Prostate gland (tissue), 2 donors: ENCODE results near the gene CTNNA1. TPM values are rescaled to one million over a fixed set of nuclear protein-coding genes. Genes with fewer than 3 reads are reported as not detected.

Experiments used
- DNase-seq: peaks from one replicate; pipeline ENCODE4 v3.0.0-alpha.2; 2019; ENCODE audit warnings: low spot score
- H3K27ac ChIP-seq, 2 donors: fragments of 200-600 bp; sonication (generic); 2 replicates each; pipeline ENCODE4 v1.5.1; 2017 to 2019
- H3K27me3 ChIP-seq: fragments of 200-600 bp; sonication (generic); replicated peaks from 2 replicates; pipeline ENCODE4 v1.5.1; 2019; ENCODE audit not compliant: insufficient read depth
- H3K36me3 ChIP-seq, 2 donors: fragments of 200-600 bp; sonication (generic); 1 replicate in 1 of 2; 2 replicates in 1 of 2; pipeline versions ENCODE4 v1.5.1 to v1.8.1; 2017 to 2019
- H3K4me1 ChIP-seq: fragments of 200-600 bp; sonication (generic); replicated peaks from 2 replicates; pipeline ENCODE4 v1.5.1; 2019
- H3K4me3 ChIP-seq, 2 donors: fragments of 200-600 bp; sonication (generic); 2 replicates each; pipeline ENCODE4 v1.5.1; 2017 to 2019
- H3K9me3 ChIP-seq: fragments of 200-600 bp; sonication (generic); 2 replicates; pipeline ENCODE4 v1.5.1; 2017
- CTCF ChIP-seq, 4 experiments: fragments of 200-600 bp in 2 of 4; fragments of 450-650 bp in 2 of 4; sonication (generic) in 2 of 4; IDR thresholded peaks; 1 replicate in 3 of 4; 2 replicates in 1 of 4; pipeline ENCODE4 v1.5.1; 2016 to 2019; ENCODE audit warnings: antibody characterized with exemption in 4 of 4, mild to moderate bottlenecking in 2 of 4, moderate library complexity in 2 of 4
- POLR2A ChIP-seq: fragments of 450-650 bp; IDR thresholded peaks from one replicate; pipeline ENCODE4 v1.6.1; 2016; ENCODE audit warnings: antibody characterized with exemption, mild to moderate bottlenecking
- POLR2AphosphoS5 ChIP-seq: sonication (generic); formaldehyde crosslinking; IDR thresholded peaks from one replicate; pipeline ENCODE4 v1.6.1; 2017; ENCODE audit warnings: antibody characterized with exemption
- WGBS: methylation state at CpG from one replicate; pipeline ENCODE4 v1.1.5; 2018; 5-methylcytosine and 5-hydroxymethylcytosine counted together
- intact Hi-C: fragments of 100-400 bp; cut with DNase I; formaldehyde crosslinking; loops from one replicate; pipeline ENCODE4 v1.14.2; 2022
- total RNA-seq, 2 donors: library from RNA; depleted of rRNA; stranded (reverse); fragments of >200 nt; gene quantifications; one replicate each; pipeline ENCODE4 v1.1.0, GENCODE V29; 2016

CTNNA1 gene
- total RNA-seq, 2 donors from 2014 or later = 210 to 212 TPM

GRCh38 chr5:138736293-138736692 lies 16.9 kb upstream of the CTNNA1 start:
- no peak for TF ChIP-seq POLR2AphosphoS5
- no peak for TF ChIP-seq POLR2A
- TF ChIP-seq CTCF (IDR thresholded peaks at IDR 0.05) = no peak
- intact Hi-C loops = no loop called here
- no peak overlapping the region for H3K27ac ChIP-seq
- no peaks in the 10 kb centered on the region for H3K4me1 ChIP-seq
- H3K27me3 ChIP-seq = no peaks in the 10 kb centered on the region
- H3K4me3 ChIP-seq = no peak overlapping the region
- 85% methylated on average over 5 of the region's 5 CpGs for WGBS
- no peak for DNase-seq
- H3K36me3 ChIP-seq = no peaks in the 10 kb centered on the region
- H3K9me3 ChIP-seq = no peaks in the 10 kb centered on the region

GRCh38 chr5:138737494-138738265 lies 15.5 kb upstream of the CTNNA1 start:
- Histone ChIP-seq H3K4me3 (no peak overlapping the region), H3K9me3 (no peaks in the 10 kb centered on the region), H3K27me3 (no peaks in the 10 kb centered on the region), H3K27ac (no peak overlapping the region), H3K4me1 (no peaks in the 10 kb centered on the region), H3K36me3 (no peaks in the 10 kb centered on the region)
- DNase-seq = no peak
- intact Hi-C loops = no loop called here
- TF ChIP-seq POLR2A (no peak), POLR2AphosphoS5 (no peak), CTCF (IDR thresholded peaks at IDR 0.05) (no peak)
- 59% methylated on average over 2 of the region's 2 CpGs for WGBS

- TF ChIP-seq POLR2A (no peak), POLR2AphosphoS5 (no peak), CTCF (IDR thresholded peaks at IDR 0.05) (no peak)
- 60% methylated on average over 4 of the region's 4 CpGs for WGBS
- H3K36me3 ChIP-seq = no peaks in the 10 kb centered on the region
- H3K27me3 ChIP-seq = no peaks in the 10 kb centered on the region
- no peak overlapping the region for H3K4me3 ChIP-seq
- no peaks in the 10 kb centered on the region for H3K4me1 ChIP-seq
- intact Hi-C loops = no loop called here
- H3K9me3 ChIP-seq = no peaks in the 10 kb centered on the region
- H3K27ac ChIP-seq = no peak overlapping the region
- DNase-seq = no peak
These were observed 14.8 kb upstream of the CTNNA1 start for GRCh38 chr5:138738399-138738798.

- DNase-seq = no peak
- WGBS = 100% methylated on average over 1 of the region's 1 CpG
- no peaks in the 10 kb centered on the region for H3K4me1 ChIP-seq
- no peak overlapping the region for H3K27ac ChIP-seq
- no peaks in the 10 kb centered on the region for H3K36me3 ChIP-seq
- no peaks in the 10 kb centered on the region for H3K27me3 ChIP-seq
- intact Hi-C loops = no loop called here
- TF ChIP-seq CTCF (IDR thresholded peaks at IDR 0.05) (no peak), POLR2A (no peak), POLR2AphosphoS5 (no peak)
- no peak overlapping the region for H3K4me3 ChIP-seq
- H3K9me3 ChIP-seq = no peaks in the 10 kb centered on the region
These were observed 13.3 kb upstream of the CTNNA1 start for GRCh38 chr5:138739938-138740337.

- DNase-seq = no peak
- WGBS = 78% methylated on average over 4 of the region's 4 CpGs
- Histone ChIP-seq H3K4me1 (no peaks in the 10 kb centered on the region), H3K9me3 (no peaks in the 10 kb centered on the region), H3K27ac (no peak overlapping the region), H3K27me3 (no peaks in the 10 kb centered on the region), H3K4me3 (no peak overlapping the region), H3K36me3 (no peaks in the 10 kb centered on the region)
- TF ChIP-seq POLR2AphosphoS5 (no peak), POLR2A (no peak), CTCF (IDR thresholded peaks at IDR 0.05) (no peak)
- intact Hi-C loops = no loop called here
These were observed 9.7 kb upstream of the CTNNA1 start for GRCh38 chr5:138743484-138743883.
